Keratinocyte (primary cell): ENCODE results near the gene MAZ. TPM values are rescaled to one million over a fixed set of nuclear protein-coding genes. Genes with fewer than 3 reads are reported as not detected.

Experiments used
- DNase-seq: peaks from one replicate; pipeline ENCODE4 v3.0.0-alpha.2; 2011; ENCODE audit warnings: low read depth, missing footprints, low spot score
- FAIRE-seq: peaks from 2 replicates; lab custom pipeline; 2011; peaks lifted over from hg19 to GRCh38; lab: Jason Lieb, UNC
- H2AFZ ChIP-seq: 2 replicates; pipeline ENCODE4 v1.6.0; 2012; ENCODE audit warnings: low read length, control low read depth, inconsistent platforms; ENCODE audit not compliant: control insufficient read depth
- H3K27ac ChIP-seq: 2 replicates; pipeline ENCODE4 v1.5.1; 2011; ENCODE audit warnings: low read length; ENCODE audit not compliant: control insufficient read depth, insufficient read depth
- H3K27me3 ChIP-seq: 3 replicates; pipeline ENCODE4 v1.6.0; 2011; ENCODE audit warnings: low read length; ENCODE audit not compliant: control insufficient read depth, insufficient read depth; ENCODE audit errors: extremely low read depth
- H3K36me3 ChIP-seq, 2 experiments: 2 replicates in 1 of 2; 3 replicates in 1 of 2; pipeline ENCODE4 v1.5.1; 2011; ENCODE audit warnings: low read length in 2 of 2, mild to moderate bottlenecking in 1 of 2; ENCODE audit not compliant: control insufficient read depth in 2 of 2, insufficient read depth in 2 of 2; ENCODE audit errors: extremely low read depth in 1 of 2
- H3K4me1 ChIP-seq: 3 replicates; pipeline ENCODE4 v1.5.1; 2011; ENCODE audit warnings: low read length; ENCODE audit not compliant: control insufficient read depth, insufficient read depth; ENCODE audit errors: extremely low read depth
- H3K4me2 ChIP-seq: 3 replicates; pipeline ENCODE4 v1.6.0; 2011; ENCODE audit warnings: low read depth, low read length; ENCODE audit not compliant: control insufficient read depth, insufficient read depth; ENCODE audit errors: extremely low read depth
- H3K4me3 ChIP-seq, 3 experiments: fragments of 200-600 bp in 1 of 3; sonication (generic) in 1 of 3; 2 replicates in 2 of 3; 3 replicates in 1 of 3; pipeline ENCODE4 v1.5.1; 2011 to 2016; ENCODE audit warnings: low read length in 3 of 3, mild to moderate bottlenecking in 3 of 3, control low read depth in 2 of 3, inconsistent platforms in 1 of 3, low read depth in 1 of 3, mixed read lengths in 1 of 3, mixed run types in 1 of 3, moderate library complexity in 1 of 3; ENCODE audit not compliant: control insufficient read depth in 2 of 3, insufficient read depth in 2 of 3; ENCODE audit errors: extremely low read depth in 1 of 3
- H3K79me2 ChIP-seq: 2 replicates; pipeline ENCODE4 v1.6.0; 2012; ENCODE audit warnings: low read length; ENCODE audit not compliant: control insufficient read depth, insufficient read depth
- H3K9ac ChIP-seq: 3 replicates; pipeline ENCODE4 v1.6.0; 2011; ENCODE audit warnings: low read length; ENCODE audit not compliant: control insufficient read depth, insufficient read depth; ENCODE audit errors: extremely low read depth
- H3K9me1 ChIP-seq: 3 replicates; pipeline ENCODE4 v1.6.0; 2011; ENCODE audit warnings: low read length; ENCODE audit not compliant: control insufficient read depth, insufficient read depth; ENCODE audit errors: extremely low read depth
- H3K9me3 ChIP-seq: 2 replicates; pipeline ENCODE4 v1.5.1; 2012; ENCODE audit warnings: low read depth, low read length; ENCODE audit not compliant: control insufficient read depth
- H4K20me1 ChIP-seq: 3 replicates; pipeline ENCODE4 v1.6.0; 2011; ENCODE audit warnings: low read length; ENCODE audit not compliant: control insufficient read depth, insufficient read depth; ENCODE audit errors: extremely low read depth
- EZH2 ChIP-seq: IDR thresholded peaks from one replicate; pipeline ENCODE4 v1.6.1; 2012; ENCODE audit warnings: inconsistent platforms, mild to moderate bottlenecking, low read length, moderate library complexity
- dilution Hi-C: fragments of 300-500 bp; cut with MboI; formaldehyde crosslinking; loops from one replicate; pipeline ENCODE4 v1.7.0; 2020; ENCODE audit warnings: low sequenced_read_pairs; ENCODE audit not compliant: extremely low pct_ligation_motif_present
- polyA plus RNA-seq, 5 experiments: library from polyadenylated mRNA; depleted of rRNA in 3 of 5; stranded (reverse) in 3 of 5; stranded (forward) in 1 of 5; unstranded in 1 of 5; fragments of >200 nt; gene quantifications; 1 replicate in 1 of 5; 2 replicates in 3 of 5; 3 replicates in 1 of 5; pipeline versions ENCODE4 v1.2.1 to v1.2.3, GENCODE V29; 2011 to 2012; ENCODE audit warnings: missing spikeins in 2 of 5, low read depth in 1 of 5, low replicate concordance in 1 of 5
- TF ChIP-seq, protein P1 (sequence below), 3 experiments: IDR thresholded peaks in 1 of 3; conservative IDR thresholded peaks in 1 of 3; optimal IDR thresholded peaks in 1 of 3; 2 replicates in 2 of 3; 3 replicates in 1 of 3; pipeline versions ENCODE3 to v1.5.1; 2011; ENCODE audit warnings: low read length in 3 of 3, mild to moderate bottlenecking in 3 of 3, moderate library complexity in 2 of 3, control low read depth in 1 of 3, inconsistent platforms in 1 of 3; ENCODE audit not compliant: insufficient read depth in 2 of 3; ENCODE audit errors: extremely low read depth in 1 of 3

MAZ gene
- polyA plus RNA-seq, 1 donor (not counting 4 experiments of a cell fraction or from before 2014, with no cell fraction given): 48.5 TPM

- no peaks in the 10 kb centered on the region for H3K9me1 ChIP-seq
- no peaks in the 10 kb centered on the region for H3K27me3 ChIP-seq
- H3K4me3 ChIP-seq: no peak overlapping the region
- DNase-seq (no peak), FAIRE-seq (no peak)
- no peak overlapping the region for H2AFZ ChIP-seq
- H3K9ac ChIP-seq: no peak overlapping the region
- H3K79me2 ChIP-seq: no peaks in the 10 kb centered on the region
- dilution Hi-C loops: no loop called here
- no peaks in the 10 kb centered on the region for H3K36me3 ChIP-seq
- H3K9me3 ChIP-seq: no peaks in the 10 kb centered on the region
- H3K27ac ChIP-seq: no peak overlapping the region
- no peaks in the 10 kb centered on the region for H3K4me1 ChIP-seq
- H4K20me1 ChIP-seq: no peaks in the 10 kb centered on the region
- no peak overlapping the region for H3K4me2 ChIP-seq
- TF ChIP-seq, protein P1, sequence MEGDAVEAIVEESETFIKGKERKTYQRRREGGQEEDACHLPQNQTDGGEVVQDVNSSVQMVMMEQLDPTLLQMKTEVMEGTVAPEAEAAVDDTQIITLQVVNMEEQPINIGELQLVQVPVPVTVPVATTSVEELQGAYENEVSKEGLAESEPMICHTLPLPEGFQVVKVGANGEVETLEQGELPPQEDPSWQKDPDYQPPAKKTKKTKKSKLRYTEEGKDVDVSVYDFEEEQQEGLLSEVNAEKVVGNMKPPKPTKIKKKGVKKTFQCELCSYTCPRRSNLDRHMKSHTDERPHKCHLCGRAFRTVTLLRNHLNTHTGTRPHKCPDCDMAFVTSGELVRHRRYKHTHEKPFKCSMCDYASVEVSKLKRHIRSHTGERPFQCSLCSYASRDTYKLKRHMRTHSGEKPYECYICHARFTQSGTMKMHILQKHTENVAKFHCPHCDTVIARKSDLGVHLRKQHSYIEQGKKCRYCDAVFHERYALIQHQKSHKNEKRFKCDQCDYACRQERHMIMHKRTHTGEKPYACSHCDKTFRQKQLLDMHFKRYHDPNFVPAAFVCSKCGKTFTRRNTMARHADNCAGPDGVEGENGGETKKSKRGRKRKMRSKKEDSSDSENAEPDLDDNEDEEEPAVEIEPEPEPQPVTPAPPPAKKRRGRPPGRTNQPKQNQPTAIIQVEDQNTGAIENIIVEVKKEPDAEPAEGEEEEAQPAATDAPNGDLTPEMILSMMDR (optimal IDR thresholded peaks at IDR 0.05 in 1 of 3, IDR thresholded peaks at IDR 0.05 in 1 of 3, conservative IDR thresholded peaks at IDR 0.05 in 1 of 3; ENCODE audit: extremely low read depth in 1 of 3, insufficient read depth in 2 of 3, low read length in 3 of 3): no peak
- no peak for TF ChIP-seq EZH2
Measured at GRCh38 chr16:29767062-29767461, 39.3 kb upstream of the MAZ start.

GRCh38 chr16:29769507-29769906, 36.8 kb upstream of the MAZ start:
- Histone ChIP-seq H3K79me2 (no peaks in the 10 kb centered on the region), H3K9me3 (no peaks in the 10 kb centered on the region), H3K4me2 (no peak overlapping the region), H3K27me3 (no peaks in the 10 kb centered on the region), H4K20me1 (no peaks in the 10 kb centered on the region), H2AFZ (no peak overlapping the region), H3K36me3 (no peaks in the 10 kb centered on the region), H3K4me3 (no peak overlapping the region), H3K27ac (no peak overlapping the region), H3K4me1 (no peaks in the 10 kb centered on the region), H3K9ac (no peak overlapping the region), H3K9me1 (no peaks in the 10 kb centered on the region)
- TF ChIP-seq, protein P1 (optimal IDR thresholded peaks at IDR 0.05 in 1 of 3, IDR thresholded peaks at IDR 0.05 in 1 of 3, conservative IDR thresholded peaks at IDR 0.05 in 1 of 3; ENCODE audit: extremely low read depth in 1 of 3, insufficient read depth in 2 of 3, low read length in 3 of 3): no peak
- TF ChIP-seq EZH2: no peak
- FAIRE-seq (no peak), DNase-seq (no peak)
- dilution Hi-C loops: no loop called here
